ENCODE measurements around the gene CDKL4.
"Not testable (repeated sequence)": the region's sequence is repeated elsewhere in the genome, so short reads cannot be mapped to it uniquely, and the experiment has no call there.

CDKL4 gene

DNA sequence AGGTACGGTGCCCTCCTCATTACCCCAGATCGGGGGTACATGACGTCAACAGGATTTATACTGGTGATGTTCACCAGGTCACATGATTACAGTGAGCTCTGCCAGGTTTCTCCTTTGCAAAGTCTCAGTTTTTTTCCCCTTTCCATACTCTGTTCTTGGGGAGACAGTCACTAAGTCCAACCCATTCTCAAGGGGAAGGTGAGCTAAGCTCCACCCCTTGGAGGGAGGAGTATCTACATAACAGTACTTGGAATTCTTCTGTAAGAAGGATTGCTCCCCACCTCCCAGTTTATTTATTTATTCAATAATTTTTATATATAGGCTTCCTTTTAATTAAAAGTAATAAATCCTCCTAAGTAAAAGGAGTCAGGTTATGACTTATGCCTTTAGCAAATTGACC, 88.8 kb downstream of the CDKL4 start:
- peaks cover 3% of the 10 kb centered on the region for H3K36me3 Mint-ChIP-seq
- H3K4me1 Mint-ChIP-seq: peaks cover 8% of the 10 kb centered on the region
- no peaks in the 10 kb centered on the region for H3K27me3 Mint-ChIP-seq
- no peak overlapping the region for H3K27ac Mint-ChIP-seq
- CTCF ChIA-PET: no interaction called here
- no peaks in the 10 kb centered on the region for H3K9me3 Mint-ChIP-seq
- no peak for DNase-seq
- no peak overlapping the region for H3K4me3 Mint-ChIP-seq

DNA sequence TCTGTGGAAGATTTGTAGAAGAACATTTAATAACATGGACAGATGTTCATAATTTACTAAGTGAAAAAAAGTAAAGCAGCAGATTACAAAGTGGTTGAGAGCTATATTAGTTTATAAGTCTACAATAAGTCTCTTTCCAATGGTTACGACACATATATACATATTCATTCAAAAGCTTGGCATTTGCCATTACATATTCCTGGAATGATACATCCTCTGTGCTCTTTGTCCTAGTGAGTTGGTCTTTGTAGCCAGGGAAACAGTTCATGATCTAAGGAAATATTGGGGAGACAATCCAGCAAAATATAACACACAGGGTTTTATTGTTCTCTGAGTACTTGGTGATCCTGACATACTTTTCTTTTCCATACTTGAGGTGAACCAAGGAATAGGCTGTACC, 90.5 kb downstream of the CDKL4 start:
- no peak overlapping the region for H3K4me3 Mint-ChIP-seq
- H3K4me1 Mint-ChIP-seq: peaks cover 11% of the 10 kb centered on the region
- no peaks in the 10 kb centered on the region for H3K9me3 Mint-ChIP-seq
- CTCF ChIA-PET: interaction anchor here (0.6 to 1.4 kb wide), 2 partner anchors 9 to 76 kb away, joined by 3 read pairs; no protein-coding TSS in a partner anchor
- DNase-seq: no peak
- H3K27ac Mint-ChIP-seq: no peak overlapping the region
- H3K36me3 Mint-ChIP-seq: peaks cover 3% of the 10 kb centered on the region
- no peaks in the 10 kb centered on the region for H3K27me3 Mint-ChIP-seq

DNA sequence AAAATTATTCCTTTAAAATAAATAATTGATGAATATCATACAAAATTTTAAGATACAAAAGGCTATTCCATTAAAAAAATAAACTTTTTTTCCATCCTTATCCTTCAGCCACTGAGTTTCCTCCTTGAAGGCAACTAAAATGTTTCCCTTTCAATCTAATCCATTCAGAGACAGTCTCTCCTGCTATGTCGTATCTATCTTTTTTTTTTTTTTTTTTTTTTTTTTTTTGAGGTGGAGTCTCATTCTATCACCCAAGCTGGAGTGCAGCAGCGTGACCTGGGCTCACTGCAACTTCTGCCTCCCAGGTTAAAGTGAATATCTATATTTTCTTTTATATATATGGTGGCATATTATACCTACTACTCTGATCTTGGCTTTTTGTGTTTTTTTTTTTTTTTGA, 91.3 kb downstream of the CDKL4 start:
- CTCF ChIA-PET: no interaction called here
- Mint-ChIP-seq H3K27ac (no peak overlapping the region), H3K36me3 (peaks cover 4% of the 10 kb centered on the region), H3K9me3 (peaks cover 1% of the 10 kb centered on the region), H3K27me3 (no peaks in the 10 kb centered on the region), H3K4me1 (peaks cover 11% of the 10 kb centered on the region), H3K4me3 (no peak overlapping the region)
- no peak for DNase-seq

DNA sequence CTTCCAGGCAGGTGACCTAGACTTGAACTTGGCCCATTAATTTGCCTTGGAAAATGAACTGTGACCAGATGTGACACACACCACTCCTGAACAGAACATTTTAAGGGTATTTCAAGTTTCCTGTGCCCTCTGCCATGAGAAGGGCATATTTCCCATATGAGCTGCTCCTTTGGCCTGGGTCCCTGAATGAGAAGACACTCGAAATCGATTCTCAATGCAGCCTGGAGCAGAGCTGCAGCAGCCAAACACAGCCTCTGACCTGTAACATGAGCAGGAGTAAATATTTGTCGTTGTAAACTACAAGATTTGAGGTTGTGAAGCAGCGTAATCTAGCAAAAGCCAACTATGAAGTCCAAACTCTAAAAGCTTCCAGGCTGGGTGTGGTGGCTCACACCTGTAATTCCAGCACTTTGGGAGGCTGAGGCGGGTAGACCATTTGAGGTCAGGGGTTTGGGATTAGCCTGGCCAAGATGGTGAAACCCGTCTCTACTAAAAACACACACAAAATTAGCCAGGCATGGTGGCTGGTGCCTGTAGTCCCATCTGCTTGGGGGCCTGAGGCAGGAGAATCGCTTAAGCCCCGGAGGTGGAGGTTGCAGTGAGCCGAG, 92.8 kb downstream of the CDKL4 start:
- H3K4me3 Mint-ChIP-seq: no peak overlapping the region
- no peaks in the 10 kb centered on the region for H3K27me3 Mint-ChIP-seq
- peaks cover 4% of the 10 kb centered on the region for H3K36me3 Mint-ChIP-seq
- no peak overlapping the region for H3K27ac Mint-ChIP-seq
- DNase-seq: no peak
- H3K9me3 Mint-ChIP-seq: peaks cover 1% of the 10 kb centered on the region
- CTCF ChIA-PET: no interaction called here
- peaks cover 11% of the 10 kb centered on the region for H3K4me1 Mint-ChIP-seq

DNA sequence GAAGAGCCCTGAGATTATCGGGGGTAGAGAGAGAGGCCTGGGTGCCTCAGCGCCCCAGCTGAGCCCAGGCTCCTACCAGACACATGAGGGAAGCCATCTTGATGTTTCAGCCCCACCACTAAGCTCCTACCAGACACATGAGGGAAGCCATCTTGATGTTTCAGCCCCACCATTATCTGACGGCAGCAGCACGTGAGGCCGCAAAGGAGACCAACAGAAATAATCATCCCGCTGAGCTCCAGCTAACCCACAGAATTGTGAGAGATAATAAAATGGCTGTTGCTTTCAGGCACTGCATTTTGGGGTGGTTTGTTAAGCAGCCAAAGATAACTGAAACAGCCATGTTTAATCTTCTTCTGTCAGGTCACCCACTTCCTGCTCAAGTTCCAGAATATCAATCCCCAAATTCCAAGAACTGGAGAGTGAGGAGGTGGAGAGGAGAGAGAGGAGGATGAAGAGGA, 93.6 kb downstream of the CDKL4 start:
- Mint-ChIP-seq H3K27me3 (no peaks in the 10 kb centered on the region), H3K4me1 (peaks cover 11% of the 10 kb centered on the region), H3K36me3 (peaks cover 4% of the 10 kb centered on the region), H3K4me3 (no peak overlapping the region), H3K9me3 (peaks cover 1% of the 10 kb centered on the region), H3K27ac (peak overlapping the region; percentile 31)
- no peak for DNase-seq
- CTCF ChIA-PET: no interaction called here

DNA sequence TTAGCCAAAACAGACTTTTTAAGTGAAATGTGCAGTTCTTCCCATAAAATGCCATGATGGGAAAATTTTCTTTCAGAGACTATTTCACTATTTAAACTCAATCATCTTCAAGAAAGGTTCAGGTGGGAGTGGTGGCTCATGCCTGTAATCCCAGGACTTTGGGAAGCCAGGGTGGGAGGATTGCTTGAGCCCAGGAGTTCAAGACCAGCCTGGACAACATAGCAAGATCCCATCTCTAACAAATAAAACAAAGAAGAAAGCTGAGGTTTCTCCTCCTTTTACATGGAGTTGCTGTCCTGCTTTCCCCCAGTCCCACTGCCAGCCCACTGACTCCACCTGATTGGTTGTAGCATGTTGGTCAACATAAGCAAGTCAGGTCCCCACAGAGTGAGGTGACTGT, 97.1 kb downstream of the CDKL4 start:
- H3K4me1 Mint-ChIP-seq: peaks cover 38% of the 10 kb centered on the region
- H3K4me3 Mint-ChIP-seq: no peak overlapping the region
- peaks cover 5% of the 10 kb centered on the region for H3K36me3 Mint-ChIP-seq
- H3K9me3 Mint-ChIP-seq: peaks cover 1% of the 10 kb centered on the region
- no peak for DNase-seq
- CTCF ChIA-PET: interaction anchor here (0.9 kb wide), 1 partner anchor 83 kb away, joined by 4 read pairs; no protein-coding TSS in a partner anchor
- H3K27me3 Mint-ChIP-seq: no peaks in the 10 kb centered on the region
- no peak overlapping the region for H3K27ac Mint-ChIP-seq

DNA sequence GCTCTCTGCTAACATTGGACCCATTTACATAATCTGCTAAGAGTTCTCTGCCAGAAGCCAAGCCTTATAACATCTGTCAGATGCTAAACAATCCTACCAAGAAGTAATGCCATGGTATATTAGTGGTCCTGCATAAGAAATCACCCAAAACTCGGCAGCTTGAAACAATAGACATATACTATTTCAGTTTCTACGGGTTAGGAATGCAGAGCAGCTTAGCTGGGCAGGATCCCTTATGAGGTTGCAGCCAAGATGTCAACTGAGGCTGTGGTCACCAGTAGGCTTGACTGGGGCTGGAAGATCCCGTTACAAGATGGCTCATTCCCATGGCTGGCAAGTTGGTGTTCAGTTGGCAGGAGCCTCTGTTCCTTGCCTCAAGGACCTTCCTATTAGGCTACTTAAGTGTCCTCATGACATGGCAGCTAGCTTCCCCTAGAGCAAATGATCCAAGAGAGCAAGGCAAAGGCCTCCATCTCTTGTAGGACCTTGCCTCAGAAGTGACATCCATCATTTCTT, 97.8 kb downstream of the CDKL4 start:
- Mint-ChIP-seq H3K36me3 (peaks cover 7% of the 10 kb centered on the region), H3K4me1 (peaks cover 45% of the 10 kb centered on the region), H3K27ac (no peak overlapping the region), H3K4me3 (no peak overlapping the region), H3K27me3 (no peaks in the 10 kb centered on the region), H3K9me3 (peaks cover 1% of the 10 kb centered on the region)
- DNase-seq: no peak
- CTCF ChIA-PET: interaction anchor here (0.9 kb wide), 1 partner anchor 83 kb away, joined by 4 read pairs; no protein-coding TSS in a partner anchor

DNA sequence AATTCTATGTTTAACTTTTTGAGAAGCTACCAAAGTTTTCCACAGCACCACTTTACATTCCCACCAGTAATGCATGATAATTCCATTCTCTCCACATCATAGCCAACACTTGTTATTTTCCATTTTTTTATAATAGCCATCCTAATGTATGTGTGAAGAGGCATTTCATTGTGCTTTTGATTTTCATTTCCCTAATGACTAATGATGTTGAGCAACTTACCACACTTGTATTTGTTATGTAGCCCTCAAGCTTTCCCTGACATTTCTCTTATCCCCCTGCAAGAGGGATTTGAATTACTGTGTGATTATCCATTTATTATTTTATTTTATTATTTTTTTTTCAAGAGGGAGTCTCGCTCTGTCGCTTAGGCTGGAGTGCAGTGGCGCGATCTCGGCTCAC, 99.4 kb downstream of the CDKL4 start:
- CTCF ChIA-PET: no interaction called here
- Mint-ChIP-seq H3K9me3 (peaks cover 1% of the 10 kb centered on the region), H3K27ac (no peak overlapping the region), H3K27me3 (no peaks in the 10 kb centered on the region), H3K4me3 (no peak overlapping the region), H3K4me1 (peaks cover 46% of the 10 kb centered on the region), H3K36me3 (peaks cover 7% of the 10 kb centered on the region)
- DNase-seq: no peak

DNA sequence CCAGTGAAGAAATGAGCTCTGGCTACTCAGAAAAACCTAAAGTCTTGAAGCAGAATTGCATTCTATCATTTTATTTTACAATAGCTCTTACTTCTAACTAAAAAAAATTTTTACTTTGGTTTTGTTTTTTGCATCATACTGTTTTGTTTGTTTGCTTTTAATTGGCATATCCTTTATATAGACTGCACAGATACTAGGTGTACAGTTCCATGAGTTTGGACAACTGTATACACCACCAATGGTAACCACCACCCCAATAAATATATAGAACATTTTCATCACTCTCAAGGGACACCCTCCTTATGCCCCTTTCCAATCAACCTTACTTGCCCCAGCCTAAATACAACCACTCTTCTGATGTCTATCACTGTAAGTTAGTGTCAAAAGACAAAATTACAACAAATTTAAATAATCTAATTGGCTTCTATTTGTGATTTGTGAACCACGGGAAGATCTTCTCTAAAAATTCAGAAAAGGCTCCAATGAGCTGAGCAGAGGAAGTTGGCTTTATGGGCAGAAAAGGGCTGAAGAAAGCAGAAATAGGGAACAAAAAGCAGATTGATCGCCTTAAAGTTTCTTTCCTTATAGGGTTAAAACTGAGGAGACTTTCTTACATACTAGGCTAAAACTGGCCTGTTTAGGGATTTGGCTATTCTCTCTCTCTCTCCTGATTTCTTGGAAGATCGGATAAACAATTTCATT, 100.7 kb downstream of the CDKL4 start:
- Mint-ChIP-seq H3K4me1 (peaks cover 59% of the 10 kb centered on the region), H3K9me3 (no peaks in the 10 kb centered on the region), H3K27ac (peak overlapping the region; percentile 90), H3K4me3 (no peak overlapping the region), H3K36me3 (peaks cover 6% of the 10 kb centered on the region), H3K27me3 (no peaks in the 10 kb centered on the region)
- CTCF ChIA-PET: interaction anchor here (0.8 kb wide), 1 partner anchor 195 kb away, joined by 3 read pairs; no protein-coding TSS in a partner anchor
- no peak for DNase-seq

DNA sequence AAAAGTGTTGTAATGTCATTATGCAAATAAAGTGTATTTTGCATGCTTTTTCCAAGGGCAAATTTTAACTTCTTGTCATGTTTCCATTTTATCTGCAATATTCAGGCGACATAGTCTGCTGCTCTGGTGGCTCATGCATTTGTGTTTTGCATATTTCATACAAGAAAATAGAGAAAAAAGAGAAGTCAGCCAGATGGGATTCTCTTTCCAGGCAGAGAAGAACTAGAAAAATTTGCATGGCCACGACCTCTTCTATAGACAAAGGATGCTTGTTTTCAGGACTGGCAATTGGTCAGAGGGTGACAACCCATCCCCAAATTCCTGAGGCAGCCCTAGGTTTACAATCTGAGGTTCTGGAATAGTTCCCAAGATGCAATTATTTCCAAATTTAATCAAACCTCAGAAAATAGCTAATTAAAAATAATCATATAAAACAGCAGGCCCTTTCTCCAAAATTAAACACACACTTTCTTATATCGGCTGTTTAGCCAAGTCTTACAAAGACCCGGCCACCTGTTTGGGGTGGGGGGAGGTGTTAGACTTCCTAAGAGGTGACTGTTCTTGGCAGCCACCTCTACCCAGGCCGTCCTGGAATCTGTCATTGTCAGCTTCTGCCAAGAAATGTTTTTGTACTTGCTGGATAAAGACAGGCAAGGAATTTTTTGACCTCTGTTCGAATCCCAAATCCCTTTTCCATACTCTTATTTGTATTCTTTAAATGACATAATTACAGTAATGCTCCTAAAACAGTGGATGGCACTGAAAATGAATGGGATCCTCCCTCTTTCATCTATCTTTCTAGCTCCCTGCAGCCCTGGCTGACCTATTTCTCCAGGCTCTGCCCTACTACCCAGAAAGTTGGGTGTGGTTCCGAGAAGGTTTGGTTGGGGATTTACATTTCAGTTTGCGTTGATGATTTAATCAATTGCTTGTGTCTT, 102.2 kb downstream of the CDKL4 start:
- Mint-ChIP-seq H3K4me3 (peak overlapping the region; percentile 8), H3K4me1 (peaks cover 71% of the 10 kb centered on the region), H3K9me3 (no peaks in the 10 kb centered on the region), H3K27me3 (no peaks in the 10 kb centered on the region), H3K27ac (peak overlapping the region; percentile 90), H3K36me3 (peaks cover 7% of the 10 kb centered on the region)
- DNase-seq: peak; percentile 52
- CTCF ChIA-PET: no interaction called here

DNA sequence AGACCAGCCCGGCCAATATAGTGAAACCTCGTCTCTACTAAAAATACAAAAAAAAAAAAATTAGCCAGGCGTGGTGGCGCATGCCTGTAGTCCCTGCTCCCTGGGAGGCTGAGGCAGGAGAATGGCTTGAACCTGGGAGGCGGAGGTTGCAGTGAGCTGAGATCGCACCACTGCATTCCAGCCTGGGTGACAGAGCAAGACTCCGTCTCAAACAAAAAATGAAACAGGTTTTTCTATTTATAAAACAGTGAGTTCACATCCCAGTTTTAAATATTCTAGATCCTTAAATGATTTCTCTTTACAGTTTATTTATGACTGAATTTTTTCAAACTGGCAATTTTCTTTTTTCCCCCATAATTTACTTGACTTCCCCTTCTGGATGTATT, 102.8 kb downstream of the CDKL4 start:
- H3K9me3 Mint-ChIP-seq, CTCF ChIA-PET, H3K27me3 Mint-ChIP-seq, DNase-seq, H3K4me3 Mint-ChIP-seq, H3K36me3 Mint-ChIP-seq: not testable (repeated sequence)
- peaks cover 78% of the 10 kb centered on the region for H3K4me1 Mint-ChIP-seq
- peak overlapping the region; percentile 90 for H3K27ac Mint-ChIP-seq

DNA sequence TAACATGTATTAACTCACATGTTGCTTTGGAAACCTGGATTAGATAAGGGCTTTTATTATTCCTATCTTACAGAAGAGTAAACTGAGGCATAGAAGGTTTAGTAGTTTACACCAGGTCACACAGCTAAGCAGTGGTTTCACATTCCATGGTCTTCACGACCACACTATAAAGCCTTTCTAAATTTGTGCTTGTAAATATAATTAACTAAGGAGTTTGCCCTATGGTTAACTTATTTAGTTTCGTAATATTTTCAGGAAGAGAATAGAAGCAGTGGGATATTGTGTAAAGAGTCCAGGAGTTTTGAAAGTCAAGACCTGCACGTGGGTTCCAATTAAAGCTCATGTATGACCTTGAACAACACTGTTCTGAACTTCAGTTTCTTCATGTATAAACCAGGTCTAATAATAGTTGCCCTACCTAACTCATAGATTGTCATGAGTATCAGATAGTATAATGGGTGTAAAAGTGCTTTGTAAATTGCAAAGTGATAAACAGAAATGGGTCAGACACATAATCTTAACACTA, 103.4 kb downstream of the CDKL4 start:
- Mint-ChIP-seq H3K27ac (peak overlapping the region; percentile 28), H3K9me3 (no peaks in the 10 kb centered on the region), H3K36me3 (peaks cover 7% of the 10 kb centered on the region), H3K4me1 (peaks cover 83% of the 10 kb centered on the region), H3K27me3 (no peaks in the 10 kb centered on the region), H3K4me3 (no peak overlapping the region)
- CTCF ChIA-PET: no interaction called here
- DNase-seq: no peak

DNA sequence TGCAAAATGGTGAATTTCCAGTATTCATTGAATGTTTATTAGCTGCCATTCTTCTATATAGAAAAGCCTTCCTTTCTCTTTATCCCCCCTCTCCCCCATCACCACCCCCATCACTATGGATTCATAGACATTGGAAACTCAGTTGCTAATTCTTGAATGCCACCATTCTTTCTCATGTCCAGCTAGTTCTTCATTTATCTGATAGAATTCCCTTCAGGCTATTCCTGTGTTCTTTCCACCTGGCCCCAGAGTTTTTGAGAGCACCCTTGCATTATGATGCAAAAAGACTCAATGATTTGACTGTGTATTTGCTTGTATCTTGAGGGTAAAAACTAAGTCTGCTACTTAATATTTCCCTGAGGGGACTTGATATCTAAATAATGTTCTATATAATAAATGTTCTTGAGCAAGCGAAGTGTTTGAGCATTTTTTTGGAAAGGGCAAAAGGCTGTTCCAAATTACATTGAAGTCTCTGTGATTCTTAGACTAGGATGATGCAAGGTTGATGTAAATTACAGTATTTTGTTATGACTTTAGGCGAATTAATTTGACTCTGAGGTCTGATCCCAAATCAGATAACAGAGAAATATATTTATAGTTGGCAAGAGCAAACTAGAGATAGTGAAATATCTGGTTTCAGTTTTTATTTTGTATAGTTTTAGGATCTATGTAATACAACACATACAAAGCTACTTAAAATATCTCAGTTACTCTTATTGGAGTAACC, 104.1 kb downstream of the CDKL4 start:
- no peak overlapping the region for H3K4me3 Mint-ChIP-seq
- DNase-seq: no peak
- H3K9me3 Mint-ChIP-seq: no peaks in the 10 kb centered on the region
- peaks cover 7% of the 10 kb centered on the region for H3K36me3 Mint-ChIP-seq
- peak overlapping the region; percentile 26 for H3K27ac Mint-ChIP-seq
- H3K27me3 Mint-ChIP-seq: no peaks in the 10 kb centered on the region
- H3K4me1 Mint-ChIP-seq: peaks cover 85% of the 10 kb centered on the region
- CTCF ChIA-PET: no interaction called here
